RWPE2 (cell line): ENCODE data around the gene RCOR1.

ENCODE experiments used
- ATAC-seq: fragments of 200-7000 bp; cut with Tn5 transposase; 3 replicates; pipeline ENCODE4 v1.9.1; 2021; ENCODE audit warnings: low read depth
- DNase-seq: peaks from one replicate; pipeline ENCODE4 v3.0.0-alpha.2; 2020; ENCODE audit warnings: low spot score
- H3K27ac ChIP-seq: fragments of 450-650 bp; 2 replicates; pipeline ENCODE4 v1.5.1; 2017; ENCODE audit warnings: mild to moderate bottlenecking; ENCODE audit not compliant: poor library complexity, severe bottlenecking
- H3K27me3 ChIP-seq: fragments of 250-450 bp; sonication (Bioruptor Pico); 2 replicates; pipeline ENCODE4 v1.5.1; 2021; ENCODE audit warnings: mild to moderate bottlenecking, moderate library complexity; ENCODE audit not compliant: insufficient read depth, poor library complexity, severe bottlenecking
- H3K36me3 ChIP-seq: fragments of 250-450 bp; sonication (Bioruptor Pico); 2 replicates; pipeline ENCODE4 v1.5.1; 2020; ENCODE audit warnings: low read depth, mild to moderate bottlenecking, moderate library complexity
- H3K4me1 ChIP-seq: fragments of 250-450 bp; sonication (Bioruptor Pico); 2 replicates; pipeline ENCODE4 v1.5.1; 2021; ENCODE audit warnings: mild to moderate bottlenecking, moderate library complexity; ENCODE audit not compliant: insufficient read depth, poor library complexity, severe bottlenecking
- H3K4me3 ChIP-seq: fragments of 250-450 bp; sonication (Bioruptor Pico); 2 replicates; pipeline ENCODE4 v1.5.1; 2021; ENCODE audit warnings: mild to moderate bottlenecking, moderate library complexity; ENCODE audit not compliant: severe bottlenecking
- H3K9me3 ChIP-seq: fragments of 250-450 bp; sonication (Bioruptor Pico); 2 replicates; pipeline ENCODE4 v1.5.1; 2021; ENCODE audit warnings: mild to moderate bottlenecking, moderate library complexity; ENCODE audit not compliant: severe bottlenecking
- TF ChIP-seq, protein P1 (sequence below): fragments of 450-650 bp; IDR thresholded peaks from one replicate; pipeline ENCODE4 v1.5.1; 2017; ENCODE audit warnings: mild to moderate bottlenecking, moderate library complexity; ENCODE audit not compliant: poor library complexity, severe bottlenecking

Gene RCOR1

DNA sequence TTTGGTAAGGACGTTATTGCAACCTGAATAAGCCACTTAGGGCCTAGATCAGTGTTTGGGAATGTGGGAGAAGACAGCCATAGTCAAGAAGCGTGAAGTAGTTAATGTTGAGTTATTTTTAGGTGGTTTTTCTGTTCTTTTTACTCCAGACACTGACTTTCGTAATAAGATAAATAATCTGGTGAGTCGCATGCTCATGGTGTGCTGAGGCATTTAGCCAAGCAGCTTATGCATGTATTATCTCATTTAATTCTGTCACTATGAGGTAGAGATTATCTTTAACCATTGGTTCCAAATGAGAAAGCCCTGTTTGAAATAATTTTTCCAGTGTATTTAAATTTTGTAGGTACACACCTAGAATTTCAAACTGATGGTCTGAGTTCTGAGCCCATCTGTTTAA is 67.3 kb downstream of the RCOR1 start:
- no peaks in the 10 kb centered on the region for H3K27me3 ChIP-seq

DNA sequence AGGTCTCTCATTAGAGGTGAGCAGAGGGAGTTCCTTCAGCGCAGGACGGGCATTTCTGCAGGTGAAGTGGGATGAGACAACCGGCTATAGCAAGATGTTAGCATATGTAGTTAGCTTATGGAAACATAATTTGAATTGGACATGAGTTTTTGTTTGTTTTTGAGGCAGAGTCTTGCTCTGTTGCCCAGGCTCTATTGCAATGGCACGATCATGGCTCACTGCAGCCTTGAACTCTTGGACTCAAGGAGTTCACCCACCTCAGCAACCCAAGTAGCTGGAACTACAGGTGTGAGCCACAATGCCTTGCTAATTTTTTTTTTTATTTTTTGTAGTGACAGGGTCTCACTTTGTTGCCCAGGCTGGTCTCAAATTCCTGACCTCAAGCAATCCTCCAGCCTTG is 69.2 kb downstream of the RCOR1 start:
- Histone ChIP-seq H3K27me3 (no peaks in the 10 kb centered on the region), H3K4me1 (peaks cover 16% of the 10 kb centered on the region), H3K36me3 (no peaks in the 10 kb centered on the region), H3K4me3 (no peak overlapping the region), H3K27ac (no peak overlapping the region), H3K9me3 (no peaks in the 10 kb centered on the region)
- ATAC-seq (no peak), DNase-seq (no peak)
- TF ChIP-seq, protein P1, sequence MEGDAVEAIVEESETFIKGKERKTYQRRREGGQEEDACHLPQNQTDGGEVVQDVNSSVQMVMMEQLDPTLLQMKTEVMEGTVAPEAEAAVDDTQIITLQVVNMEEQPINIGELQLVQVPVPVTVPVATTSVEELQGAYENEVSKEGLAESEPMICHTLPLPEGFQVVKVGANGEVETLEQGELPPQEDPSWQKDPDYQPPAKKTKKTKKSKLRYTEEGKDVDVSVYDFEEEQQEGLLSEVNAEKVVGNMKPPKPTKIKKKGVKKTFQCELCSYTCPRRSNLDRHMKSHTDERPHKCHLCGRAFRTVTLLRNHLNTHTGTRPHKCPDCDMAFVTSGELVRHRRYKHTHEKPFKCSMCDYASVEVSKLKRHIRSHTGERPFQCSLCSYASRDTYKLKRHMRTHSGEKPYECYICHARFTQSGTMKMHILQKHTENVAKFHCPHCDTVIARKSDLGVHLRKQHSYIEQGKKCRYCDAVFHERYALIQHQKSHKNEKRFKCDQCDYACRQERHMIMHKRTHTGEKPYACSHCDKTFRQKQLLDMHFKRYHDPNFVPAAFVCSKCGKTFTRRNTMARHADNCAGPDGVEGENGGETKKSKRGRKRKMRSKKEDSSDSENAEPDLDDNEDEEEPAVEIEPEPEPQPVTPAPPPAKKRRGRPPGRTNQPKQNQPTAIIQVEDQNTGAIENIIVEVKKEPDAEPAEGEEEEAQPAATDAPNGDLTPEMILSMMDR = no peak

More for the DNA sequence above, 67.3 kb downstream of the RCOR1 start:
- H3K4me3 ChIP-seq = no peak overlapping the region
- TF ChIP-seq, protein P1 = no peak
- DNase-seq (no peak), ATAC-seq (peak; percentile 43; the same call in 2 of the 3 replicates)
- H3K36me3 ChIP-seq = no peaks in the 10 kb centered on the region
- H3K4me1 ChIP-seq = peaks cover 26% of the 10 kb centered on the region
- no peaks in the 10 kb centered on the region for H3K9me3 ChIP-seq
- no peak overlapping the region for H3K27ac ChIP-seq

DNA sequence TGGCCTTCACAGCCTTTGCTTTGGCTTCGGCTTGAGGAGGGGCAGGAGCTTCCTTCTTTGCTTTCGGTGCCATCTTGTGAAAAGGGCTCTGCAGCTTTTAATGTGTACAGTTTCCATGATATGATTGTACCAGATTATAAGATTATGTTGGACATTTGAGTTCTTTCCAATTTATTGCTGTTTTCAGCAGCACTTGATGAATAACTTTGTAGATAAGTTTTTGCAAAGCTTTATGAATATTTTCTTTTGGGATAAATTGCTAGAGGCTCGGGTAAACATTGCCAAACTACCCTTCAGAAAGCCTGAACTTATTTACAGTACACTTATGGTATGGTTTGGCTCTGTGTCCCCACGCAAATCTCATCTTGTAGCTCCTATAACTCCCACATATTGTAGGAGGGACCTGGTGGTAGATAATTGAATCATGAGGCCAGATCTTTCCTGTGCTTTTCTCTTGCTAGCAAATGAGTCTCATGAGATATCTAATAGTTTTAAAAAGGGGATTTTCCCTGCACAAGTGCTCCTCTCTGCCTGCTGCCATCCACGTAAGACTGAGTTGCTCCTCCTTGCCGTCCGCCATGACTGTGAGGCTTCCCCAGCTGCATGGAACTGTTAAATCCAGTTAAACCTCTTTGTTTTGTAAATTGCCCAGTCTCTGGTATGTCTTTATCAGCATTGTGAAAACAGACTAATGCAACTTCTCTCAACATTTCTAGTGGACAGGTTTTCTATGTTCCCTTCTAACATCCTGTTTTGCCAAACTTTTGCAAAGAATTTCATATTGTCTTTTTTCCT is 70.4 kb downstream of the RCOR1 start:
- Histone ChIP-seq H3K27ac (no peak overlapping the region), H3K4me1 (peaks cover 16% of the 10 kb centered on the region)
- ATAC-seq = no peak

DNA sequence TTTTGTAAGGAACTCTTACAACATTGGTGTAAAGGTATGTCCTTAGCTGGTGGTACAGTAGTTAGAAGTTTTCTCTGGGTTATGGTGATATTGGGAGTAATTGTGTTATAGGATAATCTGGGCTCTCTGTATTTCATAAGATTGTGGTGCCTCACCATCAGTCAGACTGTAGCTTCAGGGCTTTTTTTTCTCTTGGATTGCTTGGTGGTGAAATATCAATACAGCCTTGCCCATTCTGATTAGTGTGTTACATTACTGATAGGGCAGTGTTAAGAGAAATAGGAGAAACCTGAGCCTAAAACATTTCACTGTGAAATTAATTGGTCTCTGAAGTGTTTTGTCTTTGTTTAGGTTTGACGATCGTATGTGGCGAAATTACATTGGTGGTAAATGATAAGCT is 71.0 kb downstream of the RCOR1 start:
- H3K9me3 ChIP-seq = no peaks in the 10 kb centered on the region
- ATAC-seq = peak; percentile 43; the same call in 2 of the 3 replicates
- no peak for DNase-seq
- no peaks in the 10 kb centered on the region for H3K36me3 ChIP-seq
- peaks cover 16% of the 10 kb centered on the region for H3K4me1 ChIP-seq
- no peak overlapping the region for H3K4me3 ChIP-seq
- no peak overlapping the region for H3K27ac ChIP-seq
- no peaks in the 10 kb centered on the region for H3K27me3 ChIP-seq
- TF ChIP-seq, protein P1 = no peak

More for the DNA sequence above, 70.4 kb downstream of the RCOR1 start:
- no peaks in the 10 kb centered on the region for H3K9me3 ChIP-seq
- H3K4me3 ChIP-seq = no peak overlapping the region
- DNase-seq = no peak
- H3K36me3 ChIP-seq = no peaks in the 10 kb centered on the region
- TF ChIP-seq, protein P1 = no peak
- H3K27me3 ChIP-seq = no peaks in the 10 kb centered on the region

DNA sequence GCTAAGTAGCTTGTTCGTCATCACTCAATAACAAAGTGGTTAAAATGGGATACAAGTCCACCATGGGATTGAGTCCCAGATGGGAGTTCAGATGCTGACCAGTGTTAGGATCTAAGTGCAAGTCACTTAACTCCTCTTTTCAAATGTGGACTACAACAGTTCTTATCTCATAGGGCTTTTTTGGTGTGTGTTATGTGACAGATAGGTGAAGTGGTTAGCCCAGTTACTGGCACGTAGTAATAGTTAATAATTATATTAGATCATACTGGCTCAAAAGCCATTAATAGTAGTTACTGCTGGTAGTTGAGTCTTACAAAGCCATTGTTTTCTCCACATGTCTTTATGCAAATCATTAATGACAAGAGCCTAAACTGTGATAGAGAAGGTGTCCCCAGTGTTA is 73.2 kb downstream of the RCOR1 start:
- TF ChIP-seq, protein P1 = no peak
- H3K4me3 ChIP-seq = no peak overlapping the region
- ATAC-seq (no peak), DNase-seq (no peak)
- no peaks in the 10 kb centered on the region for H3K9me3 ChIP-seq
- H3K27ac ChIP-seq = no peak overlapping the region
- H3K27me3 ChIP-seq = no peaks in the 10 kb centered on the region
- no peaks in the 10 kb centered on the region for H3K4me1 ChIP-seq
- no peaks in the 10 kb centered on the region for H3K36me3 ChIP-seq
